GM23248 (cell line): ENCODE measurements around the gene ALKBH1. TPM values are rescaled to one million over a fixed set of nuclear protein-coding genes. Genes with fewer than 3 reads are reported as not detected.

Experiments
- DNase-seq: peaks from one replicate; pipeline ENCODE4 v3.0.0-alpha.2; 2015
- H2AFZ ChIP-seq: fragments of 200-600 bp; sonication (generic); 2 replicates; pipeline ENCODE4 v1.6.1; 2016; ENCODE audit warnings: antibody characterized with exemption
- H3F3A ChIP-seq: fragments of 200-600 bp; sonication (generic); 2 replicates; pipeline ENCODE4 v1.6.1; 2016; ENCODE audit warnings: mild to moderate bottlenecking, antibody characterized with exemption, mixed run types; ENCODE audit not compliant: insufficient read depth
- H3K27ac ChIP-seq: fragments of 200-600 bp; sonication (generic); 2 replicates; pipeline ENCODE4 v1.5.1; 2016; ENCODE audit warnings: mild to moderate bottlenecking
- H3K27me3 ChIP-seq: fragments of 200-600 bp; sonication (generic); replicated peaks from 2 replicates; pipeline ENCODE4 v1.6.1; 2016; ENCODE audit warnings: mild to moderate bottlenecking; ENCODE audit not compliant: insufficient read depth
- H3K36me3 ChIP-seq: fragments of 200-600 bp; sonication (generic); 2 replicates; pipeline ENCODE4 v1.6.1; 2016; ENCODE audit warnings: low read depth, mild to moderate bottlenecking
- H3K4me1 ChIP-seq: fragments of 200-600 bp; sonication (generic); 2 replicates; pipeline ENCODE4 v1.6.1; 2016; ENCODE audit warnings: mild to moderate bottlenecking; ENCODE audit not compliant: insufficient read depth
- H3K4me2 ChIP-seq: fragments of 200-600 bp; sonication (generic); one replicate; pipeline ENCODE4 v1.6.1; 2016; ENCODE audit warnings: mild to moderate bottlenecking; ENCODE audit not compliant: unreplicated experiment
- H3K4me3 ChIP-seq: fragments of 200-600 bp; sonication (generic); 2 replicates; pipeline ENCODE4 v1.5.1; 2016; ENCODE audit warnings: mild to moderate bottlenecking
- H3K79me2 ChIP-seq: fragments of 200-600 bp; sonication (generic); 2 replicates; pipeline ENCODE4 v1.6.1; 2016; ENCODE audit warnings: mild to moderate bottlenecking; ENCODE audit not compliant: insufficient read depth
- H3K9ac ChIP-seq: fragments of 200-600 bp; sonication (generic); 2 replicates; pipeline ENCODE4 v1.6.1; 2016; ENCODE audit warnings: mild to moderate bottlenecking
- H3K9me2 ChIP-seq: fragments of 200-600 bp; sonication (generic); 2 replicates; pipeline ENCODE4 v1.6.1; 2016; ENCODE audit warnings: mixed run types, mild to moderate bottlenecking, moderate library complexity; ENCODE audit not compliant: insufficient read depth
- H3K9me3 ChIP-seq: fragments of 200-600 bp; sonication (generic); one replicate; pipeline ENCODE4 v1.6.1; 2017; ENCODE audit warnings: low read depth
- H4K20me1 ChIP-seq: fragments of 200-600 bp; sonication (generic); 2 replicates; pipeline ENCODE4 v1.6.0; 2016; ENCODE audit not compliant: insufficient read depth
- EZH2 ChIP-seq: fragments of 200-600 bp; sonication (generic); IDR thresholded peaks from 2 replicates; pipeline ENCODE4 v1.6.1; 2018; ENCODE audit warnings: antibody characterized with exemption, mild to moderate bottlenecking; ENCODE audit not compliant: insufficient read depth, poor library complexity, severe bottlenecking
- EZH2phosphoT487 ChIP-seq: fragments of 200-600 bp; sonication (generic); IDR thresholded peaks from 2 replicates; pipeline ENCODE4 v1.6.1; 2018; ENCODE audit warnings: antibody characterized with exemption, moderate library complexity, mild to moderate bottlenecking, low read depth; ENCODE audit not compliant: insufficient read depth
- WGBS, 2 experiments: methylation state at CpG; one replicate each; pipeline ENCODE4 v1.1.6; 2015 to 2017; ENCODE audit warnings: low lambda C conversion rate in 2 of 2, low coverage in 1 of 2; ENCODE audit errors: missing lambda C conversion rate in 2 of 2; 5-methylcytosine and 5-hydroxymethylcytosine counted together
- in situ Hi-C: fragments of 300-500 bp; cut with MboI; formaldehyde crosslinking; loops from 2 replicates; pipeline ENCODE4 v1.15.0; 2020
- polyA plus RNA-seq: library from polyadenylated mRNA; unstranded; fragments of >200 nt; fragmentation: Nextera tagmentation; extraction: Ambion mirVana; gene quantifications from 2 replicates; pipeline ENCODE4 v1.2.1, GENCODE V29; 2016
- small RNA-seq: library from RNA; depleted of rRNA; stranded (forward); fragments of <200 nt; gene quantifications from one replicate; pipeline ENCODE3, GENCODE V24; 2014; ENCODE audit warnings: low read depth, low replicate concordance
- total RNA-seq: library from RNA; depleted of rRNA; stranded (reverse); fragments of >200 nt; shearing (Covaris generic); gene quantifications from 2 replicates; pipeline ENCODE4 v1.2.3, GENCODE V29; 2014; rRNA removed

ALKBH1 gene
- total and polyA plus RNA-seq, 2 experiments from 2014 or later: 10.2 to 13.4 TPM

DNA sequence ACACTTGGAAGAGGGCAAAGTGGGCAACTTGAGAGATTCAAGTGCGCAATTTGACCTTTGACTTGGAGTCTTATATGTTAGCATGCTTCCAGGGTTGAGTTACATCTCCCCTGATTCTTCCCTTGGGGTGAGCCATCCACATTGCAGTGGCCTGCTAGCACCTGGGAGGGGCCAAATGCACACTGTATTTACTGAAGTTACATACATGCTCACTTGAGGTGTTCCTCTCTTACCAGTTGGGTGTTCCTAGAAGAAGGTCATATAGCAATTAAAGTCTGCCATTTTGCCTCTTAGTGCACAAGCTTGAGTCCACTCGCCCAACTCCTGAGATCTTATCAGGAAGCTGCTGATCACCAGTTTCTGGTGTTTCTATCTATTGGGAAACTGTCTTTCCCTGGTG is 77.7 kb downstream of the ALKBH1 start:
- Histone ChIP-seq H3K27me3 (no peaks in the 10 kb centered on the region), H3K9ac (no peak overlapping the region), H3K4me2 (no peak overlapping the region), H3K4me1 (no peaks in the 10 kb centered on the region), H3K79me2 (no peaks in the 10 kb centered on the region), H4K20me1 (no peaks in the 10 kb centered on the region), H2AFZ (no peak overlapping the region), H3K9me2 (no peaks in the 10 kb centered on the region), H3K9me3 (no peaks in the 10 kb centered on the region), H3K27ac (no peak overlapping the region), H3K36me3 (no peaks in the 10 kb centered on the region), H3F3A (no peaks in the 10 kb centered on the region), H3K4me3 (no peak overlapping the region)
- in situ Hi-C loops: no loop called here
- TF ChIP-seq EZH2phosphoT487 (no peak), EZH2 (no peak)
- WGBS, 2 experiments: 63 to 67% methylated on average over 2 of the region's 2 CpGs
- no peak for DNase-seq

DNA sequence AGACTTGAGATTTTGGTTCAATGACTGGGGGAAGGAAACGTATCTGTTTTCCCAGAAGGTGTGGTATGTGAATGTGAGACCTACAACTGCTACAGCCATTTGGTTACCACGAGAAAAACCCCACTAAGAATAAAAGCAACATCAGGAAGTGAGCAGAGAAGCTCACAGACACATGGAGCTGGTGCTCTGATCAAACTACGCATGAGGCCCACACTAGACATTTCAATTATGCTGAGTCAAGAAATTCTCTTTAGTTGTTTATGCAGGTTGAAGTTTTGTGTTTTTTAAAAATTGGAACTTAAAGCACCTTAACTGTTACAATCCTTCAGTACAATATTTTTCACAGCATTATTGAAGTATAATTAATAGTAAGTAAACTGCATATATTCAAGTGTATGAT is 82.5 kb downstream of the ALKBH1 start:
- Histone ChIP-seq H4K20me1 (no peaks in the 10 kb centered on the region), H3K79me2 (no peaks in the 10 kb centered on the region), H3K4me2 (no peak overlapping the region), H3K9ac (no peak overlapping the region), H3K9me2 (no peaks in the 10 kb centered on the region), H3K4me1 (no peaks in the 10 kb centered on the region), H2AFZ (no peak overlapping the region), H3K27ac (no peak overlapping the region), H3K27me3 (no peaks in the 10 kb centered on the region), H3K36me3 (no peaks in the 10 kb centered on the region), H3K9me3 (no peaks in the 10 kb centered on the region), H3F3A (no peaks in the 10 kb centered on the region), H3K4me3 (no peak overlapping the region)
- WGBS, 2 experiments: 53 to 63% methylated on average over 3 of the region's 3 CpGs
- in situ Hi-C loops: no loop called here
- TF ChIP-seq EZH2 (no peak), EZH2phosphoT487 (no peak)
- DNase-seq: no peak

DNA sequence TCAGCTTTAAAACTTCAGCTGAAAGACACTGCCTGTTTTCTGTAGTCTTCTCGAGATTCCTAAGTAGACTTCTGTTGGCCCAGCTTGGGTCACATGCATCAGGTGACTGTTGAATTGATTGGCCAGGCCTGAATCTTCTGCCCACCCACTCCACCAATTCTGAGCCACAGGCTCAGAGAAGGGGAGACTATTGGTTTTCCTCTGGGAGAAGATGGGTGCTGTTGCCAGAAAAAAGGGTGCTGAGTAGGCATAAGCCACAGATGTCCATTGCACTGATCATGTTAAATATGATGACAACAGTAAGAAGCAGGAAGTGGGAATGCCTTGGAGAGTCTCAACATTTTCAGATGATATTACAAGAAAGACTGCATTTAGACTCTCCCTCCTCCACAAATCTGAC is 84.6 kb downstream of the ALKBH1 start:
- TF ChIP-seq EZH2 (no peak), EZH2phosphoT487 (no peak)
- H3K9ac ChIP-seq: no peak overlapping the region
- 6 to 13% methylated on average over 1 of the region's 1 CpG for WGBS, 2 experiments
- no peaks in the 10 kb centered on the region for H4K20me1 ChIP-seq
- no peaks in the 10 kb centered on the region for H3K4me1 ChIP-seq
- no peak overlapping the region for H3K27ac ChIP-seq
- no peaks in the 10 kb centered on the region for H3K9me3 ChIP-seq
- H3K4me3 ChIP-seq: no peak overlapping the region
- no peaks in the 10 kb centered on the region for H3K27me3 ChIP-seq
- H3K79me2 ChIP-seq: no peaks in the 10 kb centered on the region
- no peaks in the 10 kb centered on the region for H3F3A ChIP-seq
- no peak overlapping the region for H2AFZ ChIP-seq
- no peaks in the 10 kb centered on the region for H3K36me3 ChIP-seq
- DNase-seq: no peak
- in situ Hi-C loops: no loop called here
- no peak overlapping the region for H3K4me2 ChIP-seq
- H3K9me2 ChIP-seq: no peaks in the 10 kb centered on the region

Small RNAs within 50 kb of the gene (small RNA-seq; reads per million reads assigned to genes)
- not detected for gene COX6CP11

Other genes starting within 250 kb of the ALKBH1 start
- 122 and 137 TPM in 2 replicates for gene AHSA1, start 249.9 kb downstream of the ALKBH1 start, total RNA-seq
- 130 TPM in 2 replicates for gene AHSA1, start 249.9 kb downstream of the ALKBH1 start, polyA plus RNA-seq
- 2.6 TPM in 1 of 2 replicates, not detected in the other for gene ISM2, start 209.2 kb downstream of the ALKBH1 start, total RNA-seq
- 0.11 TPM in 1 of 2 replicates, not detected in the other for gene ISM2, start 209.2 kb downstream of the ALKBH1 start, polyA plus RNA-seq
- gene SPTLC2, start 91.4 kb downstream of the ALKBH1 start, total RNA-seq: 45.6 and 50.2 TPM in 2 replicates
- gene SPTLC2, start 91.4 kb downstream of the ALKBH1 start, polyA plus RNA-seq: 38.1 and 44.7 TPM in 2 replicates
- 147 and 258 TPM in 2 replicates for gene SLIRP, start 80 bp upstream of the ALKBH1 start, total RNA-seq
- gene SLIRP, start 80 bp upstream of the ALKBH1 start, polyA plus RNA-seq: 417 and 418 TPM in 2 replicates
- 45.2 and 58.2 TPM in 2 replicates for gene SNW1, start 53.1 kb upstream of the ALKBH1 start, total RNA-seq
- 62.2 and 64.4 TPM in 2 replicates for gene SNW1, start 53.1 kb upstream of the ALKBH1 start, polyA plus RNA-seq
- gene ADCK1, start 92.1 kb upstream of the ALKBH1 start, total RNA-seq: 2.8 and 6.6 TPM in 2 replicates
- gene ADCK1, start 92.1 kb upstream of the ALKBH1 start, polyA plus RNA-seq: 4.7 TPM in 2 replicates